WTC11 (cell line): ENCODE data around the gene TMEM184A. TPM values are rescaled to one million over a fixed set of nuclear protein-coding genes. Genes with fewer than 3 reads are reported as not detected.

Experiments
- ATF1 ChIP-seq: sonication (generic); formaldehyde crosslinking; IDR thresholded peaks from 2 replicates; pipeline ENCODE4 v1.8.1; 2023; ENCODE audit warnings: mild to moderate bottlenecking, moderate library complexity, missing genetic modification reagents
- EMX1 ChIP-seq: fragments of 250-450 bp; sonication (Bioruptor Pico); IDR thresholded peaks from 2 replicates; pipeline ENCODE4 v1.8.0; 2021; ENCODE audit warnings: mild to moderate bottlenecking
- ESRRA ChIP-seq: sonication (generic); formaldehyde crosslinking; IDR thresholded peaks from 2 replicates; pipeline ENCODE4 v1.8.1; 2022; ENCODE audit warnings: mild to moderate bottlenecking, missing genetic modification reagents, borderline replicate concordance
- FOXK1 ChIP-seq: sonication (generic); formaldehyde crosslinking; IDR thresholded peaks from 2 replicates; pipeline ENCODE4 v1.8.0; 2022; ENCODE audit warnings: mild to moderate bottlenecking, moderate library complexity, missing genetic modification reagents
- GTF2I ChIP-seq: fragments of 250-450 bp; sonication (Bioruptor Pico); conservative IDR thresholded peaks from 2 replicates; pipeline ENCODE4 v1.4.0; 2021; ENCODE audit warnings: mild to moderate bottlenecking
- KAT7 ChIP-seq: sonication (generic); formaldehyde crosslinking; IDR thresholded peaks from 2 replicates; pipeline ENCODE4 v1.8.1; 2023; ENCODE audit warnings: missing genetic modification reagents, mild to moderate bottlenecking, borderline replicate concordance
- NFYB ChIP-seq: sonication (generic); formaldehyde crosslinking; conservative IDR thresholded peaks from 2 replicates; pipeline ENCODE4 v1.8.0; 2022; ENCODE audit warnings: low read depth, missing genetic modification reagents
- NR2C2 ChIP-seq: sonication (generic); formaldehyde crosslinking; IDR thresholded peaks from 2 replicates; pipeline ENCODE4 v1.8.0; 2022; ENCODE audit warnings: mild to moderate bottlenecking, missing genetic modification reagents
- NR3C1 ChIP-seq: sonication (generic); formaldehyde crosslinking; conservative IDR thresholded peaks from 2 replicates; pipeline ENCODE4 v1.8.1; 2023; ENCODE audit warnings: low read depth, mild to moderate bottlenecking, missing genetic modification reagents
- RORB ChIP-seq: fragments of 250-450 bp; sonication (Bioruptor Pico); IDR thresholded peaks from 2 replicates; pipeline ENCODE4 v1.9.0; 2021; ENCODE audit warnings: mild to moderate bottlenecking
- SMAD4 ChIP-seq: sonication (generic); formaldehyde crosslinking; IDR thresholded peaks from 2 replicates; pipeline ENCODE4 v1.8.0; 2022; ENCODE audit warnings: mild to moderate bottlenecking, missing genetic modification reagents
- SOX15 ChIP-seq: fragments of 250-450 bp; sonication (Bioruptor Pico); IDR thresholded peaks from 2 replicates; pipeline ENCODE4 v1.9.0; 2021; ENCODE audit warnings: mild to moderate bottlenecking
- SP1 ChIP-seq: sonication (generic); formaldehyde crosslinking; conservative IDR thresholded peaks from 2 replicates; pipeline ENCODE4 v1.8.1; 2022; ENCODE audit warnings: missing genetic modification reagents
- TEAD1 ChIP-seq: sonication (generic); formaldehyde crosslinking; IDR thresholded peaks from 2 replicates; pipeline ENCODE4 v1.8.0; 2022; ENCODE audit warnings: mild to moderate bottlenecking, missing genetic modification reagents
- TEAD4 ChIP-seq: sonication (generic); formaldehyde crosslinking; IDR thresholded peaks from 2 replicates; pipeline ENCODE4 v1.8.0; 2022; ENCODE audit warnings: mild to moderate bottlenecking, missing genetic modification reagents
- ZNF121 ChIP-seq: sonication (generic); formaldehyde crosslinking; IDR thresholded peaks from 2 replicates; pipeline ENCODE4 v1.8.0; 2023; ENCODE audit warnings: missing genetic modification reagents
- ZNF219 ChIP-seq: sonication (generic); formaldehyde crosslinking; IDR thresholded peaks from 2 replicates; pipeline ENCODE4 v1.8.0; 2023; ENCODE audit warnings: missing genetic modification reagents, mild to moderate bottlenecking, borderline replicate concordance
- ZNF232 ChIP-seq: sonication (generic); formaldehyde crosslinking; IDR thresholded peaks from 2 replicates; pipeline ENCODE4 v1.8.0; 2022; ENCODE audit warnings: mild to moderate bottlenecking, missing genetic modification reagents
- ZNF396 ChIP-seq: fragments of 250-450 bp; sonication (Bioruptor Pico); IDR thresholded peaks from 2 replicates; pipeline ENCODE4 v1.8.0; 2021; ENCODE audit warnings: mild to moderate bottlenecking, moderate library complexity, borderline replicate concordance
- ZNF423 ChIP-seq: fragments of 250-450 bp; sonication (Bioruptor Pico); IDR thresholded peaks from 2 replicates; pipeline ENCODE4 v2.1.2; 2022; ENCODE audit warnings: mild to moderate bottlenecking, moderate library complexity
- ZNF671 ChIP-seq: fragments of 250-450 bp; sonication (Bioruptor Pico); IDR thresholded peaks from 2 replicates; pipeline ENCODE4 v1.8.0; 2021; ENCODE audit warnings: mild to moderate bottlenecking
- total RNA-seq: library from RNA; stranded (reverse); gene quantifications from 3 replicates; pipeline ENCODE4 v1.2.3, GENCODE V29; 2021
- TF ChIP-seq, protein P1 (sequence below): sonication (generic); formaldehyde crosslinking; IDR thresholded peaks from 2 replicates; pipeline ENCODE4 v1.8.0; 2022; ENCODE audit warnings: missing genetic modification reagents
- TF ChIP-seq, protein P2 (sequence below): sonication (generic); formaldehyde crosslinking; IDR thresholded peaks from 2 replicates; pipeline ENCODE4 v1.8.0; 2022; ENCODE audit warnings: mild to moderate bottlenecking, missing genetic modification reagents
- TF ChIP-seq, protein P3 (sequence below): sonication (generic); formaldehyde crosslinking; IDR thresholded peaks from 2 replicates; pipeline ENCODE4 v1.8.0; 2023; ENCODE audit warnings: missing genetic modification reagents
- TF ChIP-seq, protein P4 (sequence below): fragments of 250-450 bp; sonication (Bioruptor Pico); IDR thresholded peaks from 2 replicates; pipeline ENCODE4 v1.9.0; 2021; ENCODE audit warnings: mild to moderate bottlenecking
- TF ChIP-seq, protein P5 (sequence below): sonication (generic); formaldehyde crosslinking; IDR thresholded peaks from 2 replicates; pipeline ENCODE4 v1.8.1; 2022; ENCODE audit warnings: low read depth, mild to moderate bottlenecking, moderate library complexity, missing genetic modification reagents, borderline replicate concordance
- TF ChIP-seq, protein P6 (sequence below): sonication (generic); formaldehyde crosslinking; IDR thresholded peaks from 2 replicates; pipeline ENCODE4 v1.8.1; 2023; ENCODE audit warnings: mild to moderate bottlenecking, missing genetic modification reagents
- TF ChIP-seq, protein P7 (sequence below): sonication (generic); formaldehyde crosslinking; IDR thresholded peaks from 2 replicates; pipeline ENCODE4 v1.8.0; 2022; ENCODE audit warnings: mild to moderate bottlenecking, missing genetic modification reagents
- TF ChIP-seq, protein P8 (sequence below): sonication (generic); formaldehyde crosslinking; IDR thresholded peaks from 2 replicates; pipeline ENCODE4 v1.8.1; 2022; ENCODE audit warnings: mild to moderate bottlenecking, moderate library complexity, missing genetic modification reagents
- TF ChIP-seq, protein P9 (sequence below): sonication (generic); formaldehyde crosslinking; conservative IDR thresholded peaks from 2 replicates; pipeline ENCODE4 v1.8.1; 2022; ENCODE audit warnings: mild to moderate bottlenecking, missing genetic modification reagents

The TMEM184A gene
- total RNA-seq, 1 experiment from 2014 or later, result 1.4 TPM

DNA sequence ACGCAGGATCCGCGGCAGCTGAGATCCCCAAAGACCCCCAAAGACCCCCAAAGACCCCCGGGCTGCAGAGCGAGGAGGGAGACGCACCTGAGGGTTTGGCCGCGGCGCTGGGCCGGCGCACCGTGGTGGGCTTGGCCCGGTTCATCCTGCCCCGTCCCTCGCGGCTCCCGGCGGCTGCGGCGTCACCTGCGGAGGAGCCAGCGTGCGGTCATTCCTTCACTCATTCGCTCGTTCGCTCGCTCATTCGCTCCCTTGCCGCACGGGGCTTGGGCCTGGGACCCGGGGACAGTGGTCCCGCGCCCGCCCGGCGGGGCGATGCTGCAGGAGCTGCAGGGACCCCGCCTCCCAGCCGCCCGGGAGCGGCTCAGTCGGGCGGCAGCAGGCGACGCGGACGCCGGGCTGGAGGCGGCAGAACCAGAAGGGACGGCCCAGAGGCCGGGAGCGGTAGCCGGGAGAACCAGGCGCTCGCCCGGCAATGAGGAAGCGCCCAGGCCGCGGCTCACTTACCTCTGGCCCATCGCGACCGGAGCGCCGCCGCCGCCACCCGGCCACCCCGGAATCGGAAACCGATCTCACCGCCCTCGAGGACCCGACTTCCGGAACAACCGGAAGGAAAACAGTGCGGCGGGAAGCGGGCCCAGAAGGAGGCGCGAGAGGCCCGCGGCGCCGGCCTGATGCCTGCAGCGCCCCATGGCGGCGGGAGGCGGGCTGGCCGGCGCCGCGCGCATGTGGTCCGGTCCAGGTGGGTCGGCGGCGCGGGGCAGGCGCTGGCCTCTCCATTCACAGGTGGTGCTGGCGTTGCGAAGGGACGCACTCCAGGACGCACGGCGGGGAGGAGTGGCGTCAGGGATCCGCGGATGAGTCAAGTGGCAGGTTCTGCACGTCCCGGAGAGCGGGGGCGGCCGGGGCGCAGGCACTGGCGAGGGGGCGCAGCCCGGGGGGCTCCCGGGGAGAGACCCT is 51.9 kb downstream of the TMEM184A start, which contains the start of gene INTS1 (continued):
- TF ChIP-seq, protein P1, sequence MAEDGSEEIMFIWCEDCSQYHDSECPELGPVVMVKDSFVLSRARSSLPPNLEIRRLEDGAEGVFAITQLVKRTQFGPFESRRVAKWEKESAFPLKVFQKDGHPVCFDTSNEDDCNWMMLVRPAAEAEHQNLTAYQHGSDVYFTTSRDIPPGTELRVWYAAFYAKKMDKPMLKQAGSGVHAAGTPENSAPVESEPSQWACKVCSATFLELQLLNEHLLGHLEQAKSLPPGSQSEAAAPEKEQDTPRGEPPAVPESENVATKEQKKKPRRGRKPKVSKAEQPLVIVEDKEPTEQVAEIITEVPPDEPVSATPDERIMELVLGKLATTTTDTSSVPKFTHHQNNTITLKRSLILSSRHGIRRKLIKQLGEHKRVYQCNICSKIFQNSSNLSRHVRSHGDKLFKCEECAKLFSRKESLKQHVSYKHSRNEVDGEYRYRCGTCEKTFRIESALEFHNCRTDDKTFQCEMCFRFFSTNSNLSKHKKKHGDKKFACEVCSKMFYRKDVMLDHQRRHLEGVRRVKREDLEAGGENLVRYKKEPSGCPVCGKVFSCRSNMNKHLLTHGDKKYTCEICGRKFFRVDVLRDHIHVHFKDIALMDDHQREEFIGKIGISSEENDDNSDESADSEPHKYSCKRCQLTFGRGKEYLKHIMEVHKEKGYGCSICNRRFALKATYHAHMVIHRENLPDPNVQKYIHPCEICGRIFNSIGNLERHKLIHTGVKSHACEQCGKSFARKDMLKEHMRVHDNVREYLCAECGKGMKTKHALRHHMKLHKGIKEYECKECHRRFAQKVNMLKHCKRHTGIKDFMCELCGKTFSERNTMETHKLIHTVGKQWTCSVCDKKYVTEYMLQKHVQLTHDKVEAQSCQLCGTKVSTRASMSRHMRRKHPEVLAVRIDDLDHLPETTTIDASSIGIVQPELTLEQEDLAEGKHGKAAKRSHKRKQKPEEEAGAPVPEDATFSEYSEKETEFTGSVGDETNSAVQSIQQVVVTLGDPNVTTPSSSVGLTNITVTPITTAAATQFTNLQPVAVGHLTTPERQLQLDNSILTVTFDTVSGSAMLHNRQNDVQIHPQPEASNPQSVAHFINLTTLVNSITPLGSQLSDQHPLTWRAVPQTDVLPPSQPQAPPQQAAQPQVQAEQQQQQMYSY (CRISPR knock-in tag), result no peak
- TF ChIP-seq, protein P2, sequence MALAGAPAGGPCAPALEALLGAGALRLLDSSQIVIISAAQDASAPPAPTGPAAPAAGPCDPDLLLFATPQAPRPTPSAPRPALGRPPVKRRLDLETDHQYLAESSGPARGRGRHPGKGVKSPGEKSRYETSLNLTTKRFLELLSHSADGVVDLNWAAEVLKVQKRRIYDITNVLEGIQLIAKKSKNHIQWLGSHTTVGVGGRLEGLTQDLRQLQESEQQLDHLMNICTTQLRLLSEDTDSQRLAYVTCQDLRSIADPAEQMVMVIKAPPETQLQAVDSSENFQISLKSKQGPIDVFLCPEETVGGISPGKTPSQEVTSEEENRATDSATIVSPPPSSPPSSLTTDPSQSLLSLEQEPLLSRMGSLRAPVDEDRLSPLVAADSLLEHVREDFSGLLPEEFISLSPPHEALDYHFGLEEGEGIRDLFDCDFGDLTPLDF, result no peak
- TF ChIP-seq SMAD4 (CRISPR knock-in tag) (no peak), RORB (CRISPR knock-in tag) (no peak), ATF1 (CRISPR knock-in tag) (no peak), ZNF671 (no peak), TEAD4 (CRISPR knock-in tag) (no peak), NFYB (CRISPR knock-in tag) (no peak), ZNF121 (CRISPR knock-in tag) (peak; percentile 88), TEAD1 (peak; percentile 80), ZNF232 (CRISPR knock-in tag) (peak; percentile 49; the same call in 1 of the 2 replicates), SP1 (CRISPR knock-in tag) (peak; percentile 81), NR3C1 (CRISPR knock-in tag) (no peak), GTF2I (CRISPR knock-in tag) (no peak), ZNF396 (no peak), ESRRA (CRISPR knock-in tag) (no peak), ZNF219 (no peak), EMX1 (CRISPR knock-in tag) (no peak), ZNF423 (peak; percentile 79), SOX15 (no peak), FOXK1 (CRISPR knock-in tag) (peak; percentile 100), KAT7 (CRISPR knock-in tag) (no peak), NR2C2 (CRISPR knock-in tag) (peak; percentile 94)
- TF ChIP-seq, protein P3, sequence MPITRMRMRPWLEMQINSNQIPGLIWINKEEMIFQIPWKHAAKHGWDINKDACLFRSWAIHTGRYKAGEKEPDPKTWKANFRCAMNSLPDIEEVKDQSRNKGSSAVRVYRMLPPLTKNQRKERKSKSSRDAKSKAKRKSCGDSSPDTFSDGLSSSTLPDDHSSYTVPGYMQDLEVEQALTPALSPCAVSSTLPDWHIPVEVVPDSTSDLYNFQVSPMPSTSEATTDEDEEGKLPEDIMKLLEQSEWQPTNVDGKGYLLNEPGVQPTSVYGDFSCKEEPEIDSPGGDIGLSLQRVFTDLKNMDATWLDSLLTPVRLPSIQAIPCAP (CRISPR knock-in tag), result no peak
- TF ChIP-seq, protein P4, sequence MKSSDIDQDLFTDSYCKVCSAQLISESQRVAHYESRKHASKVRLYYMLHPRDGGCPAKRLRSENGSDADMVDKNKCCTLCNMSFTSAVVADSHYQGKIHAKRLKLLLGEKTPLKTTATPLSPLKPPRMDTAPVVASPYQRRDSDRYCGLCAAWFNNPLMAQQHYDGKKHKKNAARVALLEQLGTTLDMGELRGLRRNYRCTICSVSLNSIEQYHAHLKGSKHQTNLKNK, result no peak
- TF ChIP-seq, protein P5, sequence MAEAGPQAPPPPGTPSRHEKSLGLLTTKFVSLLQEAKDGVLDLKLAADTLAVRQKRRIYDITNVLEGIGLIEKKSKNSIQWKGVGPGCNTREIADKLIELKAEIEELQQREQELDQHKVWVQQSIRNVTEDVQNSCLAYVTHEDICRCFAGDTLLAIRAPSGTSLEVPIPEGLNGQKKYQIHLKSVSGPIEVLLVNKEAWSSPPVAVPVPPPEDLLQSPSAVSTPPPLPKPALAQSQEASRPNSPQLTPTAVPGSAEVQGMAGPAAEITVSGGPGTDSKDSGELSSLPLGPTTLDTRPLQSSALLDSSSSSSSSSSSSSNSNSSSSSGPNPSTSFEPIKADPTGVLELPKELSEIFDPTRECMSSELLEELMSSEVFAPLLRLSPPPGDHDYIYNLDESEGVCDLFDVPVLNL (CRISPR knock-in tag), result no peak
- TF ChIP-seq, protein P6, sequence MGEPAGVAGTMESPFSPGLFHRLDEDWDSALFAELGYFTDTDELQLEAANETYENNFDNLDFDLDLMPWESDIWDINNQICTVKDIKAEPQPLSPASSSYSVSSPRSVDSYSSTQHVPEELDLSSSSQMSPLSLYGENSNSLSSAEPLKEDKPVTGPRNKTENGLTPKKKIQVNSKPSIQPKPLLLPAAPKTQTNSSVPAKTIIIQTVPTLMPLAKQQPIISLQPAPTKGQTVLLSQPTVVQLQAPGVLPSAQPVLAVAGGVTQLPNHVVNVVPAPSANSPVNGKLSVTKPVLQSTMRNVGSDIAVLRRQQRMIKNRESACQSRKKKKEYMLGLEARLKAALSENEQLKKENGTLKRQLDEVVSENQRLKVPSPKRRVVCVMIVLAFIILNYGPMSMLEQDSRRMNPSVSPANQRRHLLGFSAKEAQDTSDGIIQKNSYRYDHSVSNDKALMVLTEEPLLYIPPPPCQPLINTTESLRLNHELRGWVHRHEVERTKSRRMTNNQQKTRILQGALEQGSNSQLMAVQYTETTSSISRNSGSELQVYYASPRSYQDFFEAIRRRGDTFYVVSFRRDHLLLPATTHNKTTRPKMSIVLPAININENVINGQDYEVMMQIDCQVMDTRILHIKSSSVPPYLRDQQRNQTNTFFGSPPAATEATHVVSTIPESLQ (CRISPR knock-in tag), result no peak
- TF ChIP-seq, protein P7, sequence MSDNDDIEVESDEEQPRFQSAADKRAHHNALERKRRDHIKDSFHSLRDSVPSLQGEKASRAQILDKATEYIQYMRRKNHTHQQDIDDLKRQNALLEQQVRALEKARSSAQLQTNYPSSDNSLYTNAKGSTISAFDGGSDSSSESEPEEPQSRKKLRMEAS (CRISPR knock-in tag), result peak; percentile 66; the same call in 1 of the 2 replicates
- TF ChIP-seq, protein P8, sequence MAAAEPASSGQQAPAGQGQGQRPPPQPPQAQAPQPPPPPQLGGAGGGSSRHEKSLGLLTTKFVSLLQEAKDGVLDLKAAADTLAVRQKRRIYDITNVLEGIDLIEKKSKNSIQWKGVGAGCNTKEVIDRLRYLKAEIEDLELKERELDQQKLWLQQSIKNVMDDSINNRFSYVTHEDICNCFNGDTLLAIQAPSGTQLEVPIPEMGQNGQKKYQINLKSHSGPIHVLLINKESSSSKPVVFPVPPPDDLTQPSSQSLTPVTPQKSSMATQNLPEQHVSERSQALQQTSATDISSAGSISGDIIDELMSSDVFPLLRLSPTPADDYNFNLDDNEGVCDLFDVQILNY (CRISPR knock-in tag), result peak; percentile 93
- TF ChIP-seq, protein P9, sequence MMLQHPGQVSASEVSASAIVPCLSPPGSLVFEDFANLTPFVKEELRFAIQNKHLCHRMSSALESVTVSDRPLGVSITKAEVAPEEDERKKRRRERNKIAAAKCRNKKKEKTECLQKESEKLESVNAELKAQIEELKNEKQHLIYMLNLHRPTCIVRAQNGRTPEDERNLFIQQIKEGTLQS, result no peak
